ENCODE measurements around the gene ZNF518B.

ZNF518B gene

DNA sequence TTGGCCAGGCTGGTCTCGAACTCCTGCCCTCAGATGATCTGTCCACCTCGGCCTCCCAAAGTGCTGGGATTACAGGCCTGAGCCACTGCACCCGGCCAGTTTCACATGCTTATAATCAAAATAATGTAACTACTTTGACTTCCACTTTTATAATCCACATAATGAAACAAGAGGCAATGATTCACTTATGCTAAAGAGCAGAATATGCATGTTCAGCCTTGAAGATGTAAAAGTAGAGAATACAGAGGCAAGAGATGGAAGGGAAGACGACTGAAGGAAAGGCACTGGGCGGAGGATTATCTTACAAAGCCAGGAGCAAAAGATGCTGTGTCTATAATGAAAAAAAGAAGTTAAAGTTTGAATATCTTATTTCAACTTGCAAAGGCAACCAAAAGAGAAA, 13.3 kb upstream of the ZNF518B start:
- no peak overlapping the region for H2AFZ ChIP-seq (ENCODE audit: low read depth, low read length, severe bottlenecking)
- H3F3A ChIP-seq (ENCODE audit: insufficient read depth) = no peaks in the 10 kb centered on the region
- no peak overlapping the region for H3K27ac ChIP-seq (ENCODE audit: low read depth, low read length)
- no peak overlapping the region for H3K9ac ChIP-seq (ENCODE audit: low read length)
- H3K79me2 ChIP-seq (ENCODE audit: insufficient read depth, low read length) = no peaks in the 10 kb centered on the region
- H3K4me2 ChIP-seq (ENCODE audit: low read depth, low read length, poor library complexity, severe bottlenecking) = no peak overlapping the region
- no peaks in the 10 kb centered on the region for H4K20me1 ChIP-seq (ENCODE audit: low read depth, low read length)
- H3K27me3 ChIP-seq (ENCODE audit: low read length) = no peaks in the 10 kb centered on the region
- H3K4me3 ChIP-seq (ENCODE audit: insufficient read depth, low read length, poor library complexity, severe bottlenecking) = no peak overlapping the region
- H3K9me3 ChIP-seq (ENCODE audit: insufficient read depth, low read length) = no peaks in the 10 kb centered on the region
- TF ChIP-seq, protein P1, sequence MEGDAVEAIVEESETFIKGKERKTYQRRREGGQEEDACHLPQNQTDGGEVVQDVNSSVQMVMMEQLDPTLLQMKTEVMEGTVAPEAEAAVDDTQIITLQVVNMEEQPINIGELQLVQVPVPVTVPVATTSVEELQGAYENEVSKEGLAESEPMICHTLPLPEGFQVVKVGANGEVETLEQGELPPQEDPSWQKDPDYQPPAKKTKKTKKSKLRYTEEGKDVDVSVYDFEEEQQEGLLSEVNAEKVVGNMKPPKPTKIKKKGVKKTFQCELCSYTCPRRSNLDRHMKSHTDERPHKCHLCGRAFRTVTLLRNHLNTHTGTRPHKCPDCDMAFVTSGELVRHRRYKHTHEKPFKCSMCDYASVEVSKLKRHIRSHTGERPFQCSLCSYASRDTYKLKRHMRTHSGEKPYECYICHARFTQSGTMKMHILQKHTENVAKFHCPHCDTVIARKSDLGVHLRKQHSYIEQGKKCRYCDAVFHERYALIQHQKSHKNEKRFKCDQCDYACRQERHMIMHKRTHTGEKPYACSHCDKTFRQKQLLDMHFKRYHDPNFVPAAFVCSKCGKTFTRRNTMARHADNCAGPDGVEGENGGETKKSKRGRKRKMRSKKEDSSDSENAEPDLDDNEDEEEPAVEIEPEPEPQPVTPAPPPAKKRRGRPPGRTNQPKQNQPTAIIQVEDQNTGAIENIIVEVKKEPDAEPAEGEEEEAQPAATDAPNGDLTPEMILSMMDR (IDR thresholded peaks at IDR 0.05; ENCODE audit: insufficient read depth, low read length, poor library complexity, severe bottlenecking) = no peak
- TF ChIP-seq EZH2phosphoT487 (conservative IDR thresholded peaks at IDR 0.05; ENCODE audit: low read length) = no peak
- H3K36me3 ChIP-seq (ENCODE audit: low read length) = no peaks in the 10 kb centered on the region
- no peaks in the 10 kb centered on the region for H3K9me2 ChIP-seq (replicated peaks; ENCODE audit: insufficient read depth, low read length)

DNA sequence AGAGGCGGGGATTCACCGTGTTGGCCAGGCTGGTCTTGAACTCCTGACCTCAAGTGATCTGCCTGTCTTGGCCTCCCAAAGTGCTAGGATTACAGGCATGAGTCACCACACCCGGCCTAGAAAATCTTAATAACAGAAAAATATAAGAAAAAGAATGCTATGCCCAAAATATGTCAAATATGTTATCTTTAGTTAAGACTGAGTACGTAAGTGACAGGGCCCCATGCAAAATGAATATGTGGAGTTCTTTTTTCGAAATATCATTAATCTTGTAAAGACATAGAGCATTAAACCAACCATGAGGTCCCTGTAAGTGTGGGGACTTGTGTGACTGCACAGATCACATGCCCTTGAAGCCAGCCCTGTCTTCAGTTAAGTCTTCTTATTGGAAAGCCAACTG, 8.9 kb upstream of the ZNF518B start:
- no peak overlapping the region for H3K4me2 ChIP-seq (ENCODE audit: low read depth, low read length, poor library complexity, severe bottlenecking)
- no peaks in the 10 kb centered on the region for H3F3A ChIP-seq (ENCODE audit: insufficient read depth)
- no peaks in the 10 kb centered on the region for H4K20me1 ChIP-seq (ENCODE audit: low read depth, low read length)
- no peak overlapping the region for H2AFZ ChIP-seq (ENCODE audit: low read depth, low read length, severe bottlenecking)
- H3K27ac ChIP-seq (ENCODE audit: low read depth, low read length) = no peak overlapping the region
- no peaks in the 10 kb centered on the region for H3K36me3 ChIP-seq (ENCODE audit: low read length)
- H3K9me2 ChIP-seq (replicated peaks; ENCODE audit: insufficient read depth, low read length) = no peaks in the 10 kb centered on the region
- no peaks in the 10 kb centered on the region for H3K9me3 ChIP-seq (ENCODE audit: insufficient read depth, low read length)
- H3K79me2 ChIP-seq (ENCODE audit: insufficient read depth, low read length) = no peaks in the 10 kb centered on the region
- TF ChIP-seq, protein P1 (IDR thresholded peaks at IDR 0.05; ENCODE audit: insufficient read depth, low read length, poor library complexity, severe bottlenecking) = no peak
- TF ChIP-seq EZH2phosphoT487 (conservative IDR thresholded peaks at IDR 0.05; ENCODE audit: low read length) = no peak
- no peak overlapping the region for H3K9ac ChIP-seq (ENCODE audit: low read length)
- no peak overlapping the region for H3K4me3 ChIP-seq (ENCODE audit: insufficient read depth, low read length, poor library complexity, severe bottlenecking)
- no peaks in the 10 kb centered on the region for H3K27me3 ChIP-seq (ENCODE audit: low read length)

GRCh38 chr4:10462876-10463275, 5.7 kb upstream of the ZNF518B start:
- Histone ChIP-seq H3K4me3 (ENCODE audit: insufficient read depth, low read length, poor library complexity, severe bottlenecking) (no peak overlapping the region), H3K9ac (ENCODE audit: low read length) (no peak overlapping the region)

More at GRCh38 chr4:10462876-10463275, 5.7 kb upstream of the ZNF518B start:
- Histone ChIP-seq H4K20me1 (ENCODE audit: low read depth, low read length) (no peaks in the 10 kb centered on the region), H3F3A (ENCODE audit: insufficient read depth) (no peaks in the 10 kb centered on the region), H3K4me2 (ENCODE audit: low read depth, low read length, poor library complexity, severe bottlenecking) (no peak overlapping the region), H3K9me3 (ENCODE audit: insufficient read depth, low read length) (no peaks in the 10 kb centered on the region), H3K79me2 (ENCODE audit: insufficient read depth, low read length) (no peaks in the 10 kb centered on the region), H3K27ac (ENCODE audit: low read depth, low read length) (no peak overlapping the region), H2AFZ (ENCODE audit: low read depth, low read length, severe bottlenecking) (no peak overlapping the region), H3K27me3 (ENCODE audit: low read length) (no peaks in the 10 kb centered on the region), H3K36me3 (ENCODE audit: low read length) (no peaks in the 10 kb centered on the region), H3K9me2 (replicated peaks; ENCODE audit: insufficient read depth, low read length) (no peaks in the 10 kb centered on the region)
- no peak for TF ChIP-seq EZH2phosphoT487 (conservative IDR thresholded peaks at IDR 0.05; ENCODE audit: low read length)
- TF ChIP-seq, protein P1 (IDR thresholded peaks at IDR 0.05; ENCODE audit: insufficient read depth, low read length, poor library complexity, severe bottlenecking) = no peak

Measured in SU-DHL-6 (cell line).